ENCODE data around the gene TEAD4.

TEAD4 gene

DNA sequence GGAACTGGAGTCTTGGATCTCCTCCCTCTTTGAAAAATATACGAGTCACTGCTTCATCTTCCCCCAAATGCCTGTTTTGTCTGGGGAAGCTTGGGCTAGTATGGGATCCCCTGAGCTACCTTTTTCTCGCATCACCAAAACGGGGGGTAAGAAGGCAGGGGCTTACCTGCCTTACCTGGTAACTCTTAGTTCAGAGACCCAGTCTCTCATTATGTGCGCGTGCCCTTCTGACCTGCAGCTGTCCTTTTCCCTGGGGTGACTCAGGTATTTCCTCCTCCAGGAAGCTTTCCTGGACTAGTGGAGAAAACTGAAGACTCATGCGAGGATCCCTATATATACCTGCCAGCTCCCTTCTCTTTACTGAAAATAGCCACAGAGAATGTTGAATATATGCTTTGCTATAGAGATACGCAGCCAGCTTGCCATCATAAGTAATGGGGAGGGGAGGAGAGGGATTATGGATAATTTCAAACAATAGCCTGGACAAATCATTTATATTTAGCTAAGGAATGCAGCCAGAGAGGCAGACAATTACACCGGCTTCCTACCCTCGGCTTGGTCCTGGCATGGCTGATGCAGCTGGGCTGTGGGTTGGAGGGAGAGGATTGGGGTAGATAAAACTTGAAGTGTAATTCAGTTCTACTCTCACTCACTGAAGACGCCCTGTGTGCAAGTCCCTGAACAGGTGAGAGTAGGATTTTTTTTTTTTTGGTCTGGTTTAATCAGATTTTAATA is 119.1 kb downstream of the TEAD4 start:
- DNase-seq: no peak

GRCh38 chr12:3081091-3081490 is 121.9 kb downstream of the TEAD4 start:
- DNase-seq: no peak

DNA sequence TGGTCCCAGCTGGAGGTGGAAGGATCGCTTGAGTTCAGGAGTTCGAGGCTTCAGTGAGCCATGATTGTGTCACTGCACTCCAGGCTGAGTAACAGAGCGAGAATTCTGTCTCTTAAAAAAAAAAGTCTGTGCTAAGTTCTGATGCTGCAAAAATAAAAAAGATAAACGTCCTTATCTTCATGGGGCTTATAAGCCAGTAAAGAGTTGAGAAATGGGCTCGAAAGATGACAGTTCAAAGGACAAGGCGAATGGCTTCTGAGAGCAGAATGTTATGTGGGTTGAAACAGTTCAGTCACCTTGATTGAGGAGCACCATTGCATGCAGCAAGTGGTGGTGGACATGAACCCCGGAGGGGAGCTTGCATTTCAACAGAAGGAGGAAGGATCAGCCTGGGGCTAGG is 122.7 kb downstream of the TEAD4 start:
- no peak for DNase-seq

DNA sequence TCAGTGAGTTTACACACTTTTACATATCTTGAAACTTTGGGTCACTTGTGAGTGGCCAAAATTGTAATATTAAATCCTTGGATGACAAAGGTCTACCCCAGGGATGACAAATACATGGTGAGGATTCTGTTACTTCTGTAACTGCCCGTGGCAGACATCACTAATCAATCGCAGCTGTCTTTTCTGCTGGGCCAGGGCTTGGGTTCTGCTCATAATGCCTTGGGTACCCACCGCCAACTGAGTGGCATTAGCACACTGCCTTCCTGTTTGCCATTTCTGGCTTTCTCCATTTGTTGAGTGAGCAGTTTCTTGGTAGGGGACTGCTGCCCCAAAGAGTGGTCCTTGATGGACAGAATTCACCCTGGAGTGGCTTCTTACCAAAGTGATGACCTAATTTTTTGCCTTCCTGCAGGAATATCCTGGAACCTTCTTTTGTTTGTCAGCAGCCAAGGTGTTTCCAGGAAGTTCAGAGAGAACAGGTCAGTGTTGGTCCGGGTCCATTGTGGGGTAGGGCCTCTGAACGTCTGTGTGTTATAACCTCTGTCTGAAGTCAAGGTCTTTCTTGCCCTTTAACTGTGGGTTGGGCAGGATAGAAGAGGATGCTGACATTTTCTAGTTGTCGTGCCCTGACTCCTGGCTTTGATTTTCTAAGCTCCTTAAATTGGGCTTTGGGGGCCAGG is 124.2 kb downstream of the TEAD4 start:
- no peak for DNase-seq

DNA sequence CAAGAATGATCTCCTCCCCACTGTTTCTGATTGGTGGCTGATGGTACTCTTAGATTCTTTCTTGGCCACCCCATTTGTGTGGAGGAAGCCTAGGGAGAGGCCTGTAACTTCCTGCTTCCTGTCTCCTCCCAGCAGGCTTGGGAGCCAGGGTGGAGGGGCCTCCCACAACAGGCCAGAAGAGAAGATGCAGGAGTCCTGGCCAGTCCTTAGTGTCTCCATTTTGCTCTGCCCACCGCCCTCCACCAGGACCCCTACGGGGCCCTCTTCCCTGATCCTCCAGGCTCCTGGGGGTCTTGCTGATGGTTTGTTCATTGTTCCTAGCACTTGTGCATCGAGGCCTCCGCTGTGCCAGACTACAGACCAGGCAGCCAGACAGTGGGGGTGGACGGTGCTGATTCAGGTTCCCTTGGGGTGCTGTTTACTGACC is 124.7 kb downstream of the TEAD4 start:
- DNase-seq: no peak

GRCh38 chr12:3084742-3085141 is 125.5 kb downstream of the TEAD4 start:
- no peak for DNase-seq

GRCh38 chr12:3085341-3086139 is 126.3 kb downstream of the TEAD4 start:
- no peak for DNase-seq

GRCh38 chr12:3086211-3086610 is 127.0 kb downstream of the TEAD4 start:
- no peak for DNase-seq

GRCh38 chr12:3086729-3087323 is 127.6 kb downstream of the TEAD4 start:
- DNase-seq: no peak

- no peak for DNase-seq
Observed at GRCh38 chr12:3087758-3088650, 128.8 kb downstream of the TEAD4 start.

- DNase-seq: no peak
Observed at GRCh38 chr12:3089588-3089987, 130.4 kb downstream of the TEAD4 start.

All from nucleus accumbens (tissue), 56 donors.